ENCODE results near the gene WASF1.

The WASF1 gene

GRCh38 chr6:110185879-110186278 is 6.4 kb upstream of the WASF1 start:
- no peak for TF ChIP-seq GATA3 (IDR thresholded peaks at IDR 0.05; ENCODE audit: low read depth, low read length)
- no peak for TF ChIP-seq GATA2 (IDR thresholded peaks at IDR 0.05; ENCODE audit: low read depth, low read length)

GRCh38 chr6:110183292-110183885 is 3.9 kb upstream of the WASF1 start:
- no peak for TF ChIP-seq GATA3 (IDR thresholded peaks at IDR 0.05; ENCODE audit: low read depth, low read length)
- no peak for TF ChIP-seq GATA2 (IDR thresholded peaks at IDR 0.05; ENCODE audit: low read depth, low read length)

- no peak for TF ChIP-seq GATA3 (IDR thresholded peaks at IDR 0.05; ENCODE audit: low read depth, low read length)
- no peak for TF ChIP-seq GATA2 (IDR thresholded peaks at IDR 0.05; ENCODE audit: low read depth, low read length)
These were observed 1.9 kb upstream of the WASF1 start for GRCh38 chr6:110181131-110182030.

GRCh38 chr6:110180228-110181008 is 948 bp upstream of the WASF1 start, which contains the start of gene CDC40:
CDC40 (plus strand) TSS chr6:110180427; CDS start chr6:110180445, 18 bp downstream.
- TF ChIP-seq GATA3 (IDR thresholded peaks at IDR 0.05; ENCODE audit: low read depth, low read length) = no peak
- no peak for TF ChIP-seq GATA2 (IDR thresholded peaks at IDR 0.05; ENCODE audit: low read depth, low read length)

DNA sequence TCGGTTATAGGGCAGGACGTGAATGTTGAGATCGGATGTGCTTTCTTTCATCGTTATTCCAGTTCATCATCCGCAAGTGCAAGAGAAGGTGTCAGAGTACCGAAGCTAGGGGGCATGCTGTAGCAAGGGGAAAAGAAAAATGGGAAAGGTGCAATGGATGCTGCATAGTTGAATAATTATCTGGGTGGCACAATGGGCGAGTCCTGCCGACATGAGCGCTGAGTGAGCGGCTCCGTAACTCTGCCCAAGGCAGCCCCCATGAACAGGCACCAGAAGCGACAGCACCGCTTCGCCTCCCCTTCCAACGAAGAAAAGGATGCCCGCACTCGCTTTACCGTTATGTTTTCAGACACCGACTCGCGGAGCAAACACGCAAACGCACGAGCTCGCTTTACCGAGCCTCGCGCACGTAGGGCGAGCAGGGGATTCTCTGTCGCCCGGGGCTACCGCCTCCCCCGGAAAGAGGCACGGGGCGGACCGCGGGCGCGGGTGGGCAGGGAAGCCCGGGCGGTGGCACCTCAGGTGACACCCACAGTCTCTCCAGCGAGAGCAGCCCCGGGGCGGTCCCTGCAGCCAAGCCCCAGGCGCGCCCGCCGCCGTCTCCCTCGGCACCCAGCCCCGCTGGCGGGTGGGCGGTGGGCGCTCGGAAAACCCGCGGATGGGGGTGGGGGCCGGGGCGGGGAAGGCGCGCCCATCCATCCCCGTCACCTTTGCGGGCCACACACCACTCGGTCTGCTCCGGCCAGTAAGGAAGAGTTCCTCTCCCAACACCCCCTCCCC is 654 bp downstream of the WASF1 start:
- TF ChIP-seq GATA3 (IDR thresholded peaks at IDR 0.05; ENCODE audit: low read depth, low read length) (no peak), GATA2 (IDR thresholded peaks at IDR 0.05; ENCODE audit: low read depth, low read length) (no peak)

GRCh38 chr6:110173506-110174132 is 5.9 kb downstream of the WASF1 start:
- TF ChIP-seq GATA3 (IDR thresholded peaks at IDR 0.05; ENCODE audit: low read depth, low read length) (peak; percentile 53), GATA2 (IDR thresholded peaks at IDR 0.05; ENCODE audit: low read depth, low read length) (peak; percentile 60; the same call in 1 of the 2 replicates)

- TF ChIP-seq GATA2 (IDR thresholded peaks at IDR 0.05; ENCODE audit: low read depth, low read length) = no peak
These were observed 9.4 kb downstream of the WASF1 start for GRCh38 chr6:110170081-110170480.

GRCh38 chr6:110158479-110158878 is 21.0 kb downstream of the WASF1 start:
- TF ChIP-seq GATA3 (IDR thresholded peaks at IDR 0.05; ENCODE audit: low read depth, low read length) (no peak), GATA2 (IDR thresholded peaks at IDR 0.05; ENCODE audit: low read depth, low read length) (no peak)

DNA sequence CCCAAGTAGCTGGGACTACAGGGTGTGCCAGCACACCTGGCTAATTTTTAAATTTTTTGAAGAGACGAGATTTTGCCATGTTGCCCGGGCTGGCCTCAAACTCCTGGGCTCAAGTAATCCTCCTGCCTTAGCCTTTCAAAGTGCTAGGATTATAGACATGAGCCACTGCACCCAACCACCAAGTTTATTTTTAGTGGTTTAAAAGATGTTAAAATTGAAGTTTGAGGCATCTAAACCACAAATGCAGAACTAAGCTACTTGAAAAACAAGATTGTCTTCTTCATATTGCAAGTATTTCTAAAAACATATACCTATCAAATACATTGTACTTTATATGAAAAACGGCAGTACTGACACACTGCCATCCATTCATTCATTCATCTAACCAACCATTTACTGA is 31.6 kb downstream of the WASF1 start:
- TF ChIP-seq GATA2 (IDR thresholded peaks at IDR 0.05; ENCODE audit: low read depth, low read length) (no peak), GATA3 (IDR thresholded peaks at IDR 0.05; ENCODE audit: low read depth, low read length) (no peak)

DNA sequence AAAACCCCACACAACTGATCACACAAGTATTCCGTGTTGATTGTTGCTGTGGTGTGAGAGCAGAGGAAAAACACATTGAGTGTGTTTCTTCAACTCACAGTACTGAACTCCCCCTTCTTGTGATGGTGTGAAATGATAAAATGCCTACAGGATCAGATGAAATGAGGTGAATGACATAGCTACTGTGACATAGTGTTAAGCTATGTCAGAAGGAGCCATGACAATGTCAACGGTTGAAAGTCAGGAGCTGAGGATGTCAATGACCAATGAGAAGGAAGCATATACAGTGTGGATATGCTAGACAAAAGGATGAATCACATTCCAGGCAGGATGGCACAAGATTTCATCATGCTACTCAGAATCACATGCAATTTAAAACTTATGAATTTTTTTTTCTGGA is 38.8 kb downstream of the WASF1 start:
- TF ChIP-seq GATA2 (IDR thresholded peaks at IDR 0.05; ENCODE audit: low read depth, low read length) (no peak), GATA3 (IDR thresholded peaks at IDR 0.05; ENCODE audit: low read depth, low read length) (no peak)

GRCh38 chr6:110139052-110139451 is 40.4 kb downstream of the WASF1 start:
- TF ChIP-seq GATA2 (IDR thresholded peaks at IDR 0.05; ENCODE audit: low read depth, low read length) (no peak), GATA3 (IDR thresholded peaks at IDR 0.05; ENCODE audit: low read depth, low read length) (no peak)

- no peak for TF ChIP-seq GATA2 (IDR thresholded peaks at IDR 0.05; ENCODE audit: low read depth, low read length)
- TF ChIP-seq GATA3 (IDR thresholded peaks at IDR 0.05; ENCODE audit: low read depth, low read length) = no peak
These were observed 41.3 kb downstream of the WASF1 start for GRCh38 chr6:110137924-110138887.

All from SH-SY5Y (cell line).